HG03039 (cell line): ENCODE data around the gene PALD1.

Experiments used
- ATAC-seq: cut with Tn5 transposase; IDR thresholded peaks from one replicate; pipeline ENCODE4 v1.9.1; 2021; ENCODE audit warnings: mild to moderate bottlenecking, moderate library complexity; ENCODE audit not compliant: unreplicated experiment

Gene PALD1

GRCh38 chr10:70504521-70505358 is 26.2 kb downstream of the PALD1 start:
- no peak for ATAC-seq

- no peak for ATAC-seq
Observed at GRCh38 chr10:70505908-70506307, 27.3 kb downstream of the PALD1 start.

- ATAC-seq, result no peak
Observed at GRCh38 chr10:70507966-70508365, 29.4 kb downstream of the PALD1 start.

GRCh38 chr10:70508912-70509756 is 30.6 kb downstream of the PALD1 start:
- ATAC-seq, result no peak

GRCh38 chr10:70509757-70510147 is 31.2 kb downstream of the PALD1 start:
- no peak for ATAC-seq

GRCh38 chr10:70510453-70510852 is 31.9 kb downstream of the PALD1 start:
- ATAC-seq, result no peak

- ATAC-seq, result no peak
Observed at GRCh38 chr10:70510904-70511303, 32.3 kb downstream of the PALD1 start.

- ATAC-seq, result no peak
Observed at GRCh38 chr10:70512149-70512639, 33.6 kb downstream of the PALD1 start.

- peak; percentile 87 for ATAC-seq
Observed at GRCh38 chr10:70513848-70514309, 35.3 kb downstream of the PALD1 start.

GRCh38 chr10:70514591-70514990 is 36.0 kb downstream of the PALD1 start:
- ATAC-seq, result no peak

- no peak for ATAC-seq
Observed at GRCh38 chr10:70515035-70515667, 36.6 kb downstream of the PALD1 start.

GRCh38 chr10:70518695-70519094 is 40.1 kb downstream of the PALD1 start:
- ATAC-seq, result no peak

- no peak for ATAC-seq
Observed at GRCh38 chr10:70523057-70523456, 44.5 kb downstream of the PALD1 start.

GRCh38 chr10:70523549-70523948 is 45.0 kb downstream of the PALD1 start:
- no peak for ATAC-seq

GRCh38 chr10:70528314-70528713 is 49.7 kb downstream of the PALD1 start:
- no peak for ATAC-seq

- no peak for ATAC-seq
Observed at GRCh38 chr10:70528741-70529362, 50.3 kb downstream of the PALD1 start.

GRCh38 chr10:70529848-70530247 is 51.3 kb downstream of the PALD1 start:
- no peak for ATAC-seq

- no peak for ATAC-seq
Observed at GRCh38 chr10:70530315-70530714, 51.7 kb downstream of the PALD1 start.

GRCh38 chr10:70532554-70533188 is 54.1 kb downstream of the PALD1 start:
- no peak for ATAC-seq

GRCh38 chr10:70533189-70533558 is 54.6 kb downstream of the PALD1 start:
- ATAC-seq, result no peak
